Retinal pigment epithelial cell (primary cell): ENCODE results near the gene TGM2.

Experiments used
- DNase-seq: peaks from one replicate; pipeline ENCODE4 v3.0.0-alpha.2; 2010; ENCODE audit warnings: low read depth
- H3K4me3 ChIP-seq: 2 replicates; pipeline ENCODE4 v1.5.1; 2011; ENCODE audit warnings: mild to moderate bottlenecking, low read length, control low read depth, moderate library complexity
- CTCF ChIP-seq: conservative IDR thresholded peaks from 2 replicates; pipeline ENCODE4 v1.5.1; 2011; ENCODE audit warnings: low read depth, low read length, control low read depth, inconsistent platforms

Gene TGM2

GRCh38 chr20:38209736-38210405 is 44.8 kb upstream of the TGM2 start:
- no peak overlapping the region for H3K4me3 ChIP-seq
- TF ChIP-seq CTCF = no peak
- no peak for DNase-seq

- DNase-seq = no peak
- TF ChIP-seq CTCF = no peak
- no peak overlapping the region for H3K4me3 ChIP-seq
These were observed 44.1 kb upstream of the TGM2 start for GRCh38 chr20:38209054-38209675.

DNA sequence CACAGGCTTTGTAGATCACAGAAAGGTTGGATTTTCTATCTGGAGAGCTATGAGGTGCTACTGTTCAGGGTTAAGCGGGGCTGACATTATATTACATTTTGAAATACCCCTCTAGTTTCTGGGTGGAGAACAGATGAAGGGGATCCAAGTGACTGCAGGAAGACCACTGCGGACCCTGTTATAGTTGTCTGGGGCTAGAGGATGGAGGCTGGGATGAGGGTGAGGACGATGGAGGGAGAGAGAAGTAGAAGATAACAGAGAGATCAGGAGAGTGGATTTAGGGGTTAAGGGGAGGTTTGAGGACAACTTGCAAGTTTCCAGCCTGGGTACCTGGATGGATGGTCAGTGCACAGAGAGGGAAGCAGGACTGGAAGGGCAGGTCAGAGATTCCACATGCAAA is 43.5 kb upstream of the TGM2 start:
- no peak overlapping the region for H3K4me3 ChIP-seq
- DNase-seq = no peak

DNA sequence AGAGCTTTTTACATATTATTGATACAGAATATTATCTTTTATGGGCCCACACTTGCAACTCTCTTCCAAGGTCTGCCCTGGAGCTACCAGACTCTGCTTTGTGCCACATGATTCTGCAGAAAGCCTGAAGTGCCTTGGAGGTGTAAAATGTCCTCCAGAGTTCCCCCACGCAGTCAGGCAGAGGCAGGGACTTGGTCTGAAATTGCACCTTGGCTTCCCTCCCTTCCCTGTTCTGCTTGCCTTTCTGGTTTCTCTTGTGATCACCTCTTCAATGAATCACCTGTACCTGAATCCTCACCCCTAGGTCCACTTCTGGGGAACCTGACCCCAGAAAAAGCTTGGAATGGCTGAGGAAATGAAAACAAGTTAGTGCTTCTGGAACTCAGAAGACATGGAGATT is 43.0 kb upstream of the TGM2 start:
- no peak for DNase-seq

More for the DNA sequence above, 43.5 kb upstream of the TGM2 start:
- no peak for TF ChIP-seq CTCF

GRCh38 chr20:38207621-38208020 is 42.6 kb upstream of the TGM2 start:
- TF ChIP-seq CTCF = no peak
- no peak overlapping the region for H3K4me3 ChIP-seq
- no peak for DNase-seq

More for the DNA sequence above, 43.0 kb upstream of the TGM2 start:
- TF ChIP-seq CTCF = no peak
- no peak overlapping the region for H3K4me3 ChIP-seq

GRCh38 chr20:38205001-38205400 is 39.9 kb upstream of the TGM2 start:
- H3K4me3 ChIP-seq = no peak overlapping the region
- TF ChIP-seq CTCF = no peak
- no peak for DNase-seq

GRCh38 chr20:38203981-38204357 is 38.9 kb upstream of the TGM2 start:
- DNase-seq = no peak
- H3K4me3 ChIP-seq = no peak overlapping the region
- TF ChIP-seq CTCF = no peak
